GM15510 (cell line): ENCODE data around the gene FIGNL1.

Experiments used
- POLR2A ChIP-seq: IDR thresholded peaks from 3 replicates; pipeline ENCODE4 v1.6.1; 2011; ENCODE audit warnings: borderline replicate concordance; ENCODE audit not compliant: insufficient read length; ENCODE audit errors: extremely low read depth

Gene FIGNL1

GRCh38 chr7:50476953-50477625 is 26.9 kb upstream of the FIGNL1 start:
- no peak for TF ChIP-seq POLR2A

GRCh38 chr7:50475340-50475739 is 25.2 kb upstream of the FIGNL1 start:
- TF ChIP-seq POLR2A: no peak

- TF ChIP-seq POLR2A: no peak
These were observed 24.4 kb upstream of the FIGNL1 start for GRCh38 chr7:50474382-50475160.

GRCh38 chr7:50473531-50473930 is 23.4 kb upstream of the FIGNL1 start:
- TF ChIP-seq POLR2A: no peak

- TF ChIP-seq POLR2A: no peak
These were observed 22.3 kb upstream of the FIGNL1 start for GRCh38 chr7:50472427-50472826.

GRCh38 chr7:50471970-50472369 is 21.8 kb upstream of the FIGNL1 start:
- TF ChIP-seq POLR2A: no peak

GRCh38 chr7:50470250-50471163 is 20.4 kb upstream of the FIGNL1 start:
- TF ChIP-seq POLR2A: no peak

- no peak for TF ChIP-seq POLR2A
These were observed 19.0 kb upstream of the FIGNL1 start for GRCh38 chr7:50469181-50469580.

GRCh38 chr7:50467817-50468610 is 17.9 kb upstream of the FIGNL1 start:
- no peak for TF ChIP-seq POLR2A

GRCh38 chr7:50466815-50467585 is 16.9 kb upstream of the FIGNL1 start:
- TF ChIP-seq POLR2A: no peak

GRCh38 chr7:50463035-50463434 is 12.9 kb upstream of the FIGNL1 start:
- no peak for TF ChIP-seq POLR2A

- TF ChIP-seq POLR2A: no peak
These were observed 12.2 kb upstream of the FIGNL1 start for GRCh38 chr7:50462361-50462760.

- no peak for TF ChIP-seq POLR2A
These were observed 11.5 kb upstream of the FIGNL1 start for GRCh38 chr7:50461695-50462094.
